ENCODE measurements around the gene CUBN.

CUBN gene

GRCh38 chr10:16944402-16944801, 185.2 kb downstream of the CUBN start:
- Mint-ChIP-seq H3K4me1 (peaks cover 21% of the 10 kb centered on the region), H3K27me3 (no peaks in the 10 kb centered on the region), H3K27ac (no peak overlapping the region), H3K9me3 (no peaks in the 10 kb centered on the region), H3K4me3 (no peak overlapping the region)
- no peak for DNase-seq
- ATAC-seq, result no peak

- no peaks in the 10 kb centered on the region for H3K9me3 Mint-ChIP-seq
- no peak overlapping the region for H3K4me3 Mint-ChIP-seq
- H3K27me3 Mint-ChIP-seq, result no peaks in the 10 kb centered on the region
- no peak for DNase-seq
- H3K4me1 Mint-ChIP-seq, result peaks cover 21% of the 10 kb centered on the region
- H3K27ac Mint-ChIP-seq, result no peak overlapping the region
- ATAC-seq, result no peak
Observed at GRCh38 chr10:16943295-16944285, 186.0 kb downstream of the CUBN start.

GRCh38 chr10:16942381-16943078, 187.1 kb downstream of the CUBN start:
- DNase-seq (no peak), ATAC-seq (no peak)
- H3K27me3 Mint-ChIP-seq, result no peaks in the 10 kb centered on the region
- no peak overlapping the region for H3K4me3 Mint-ChIP-seq
- H3K4me1 Mint-ChIP-seq, result peaks cover 15% of the 10 kb centered on the region
- H3K9me3 Mint-ChIP-seq, result no peaks in the 10 kb centered on the region
- H3K27ac Mint-ChIP-seq, result peak overlapping the region in 1 of 2 donors; percentile 85

- Mint-ChIP-seq H3K4me1 (peaks cover 15% of the 10 kb centered on the region), H3K27me3 (no peaks in the 10 kb centered on the region), H3K9me3 (no peaks in the 10 kb centered on the region), H3K4me3 (no peak overlapping the region), H3K27ac (no peak overlapping the region)
- no peak for DNase-seq
- no peak for ATAC-seq
Observed at GRCh38 chr10:16941870-16942269, 187.7 kb downstream of the CUBN start.

GRCh38 chr10:16941067-16941466, 188.5 kb downstream of the CUBN start:
- H3K27ac Mint-ChIP-seq, result no peak overlapping the region
- DNase-seq (no peak), ATAC-seq (no peak)
- no peak overlapping the region for H3K4me3 Mint-ChIP-seq
- no peaks in the 10 kb centered on the region for H3K9me3 Mint-ChIP-seq
- H3K4me1 Mint-ChIP-seq, result peaks cover 15% of the 10 kb centered on the region
- H3K27me3 Mint-ChIP-seq, result no peaks in the 10 kb centered on the region

- Mint-ChIP-seq H3K4me1 (peaks cover 10% of the 10 kb centered on the region), H3K9me3 (no peaks in the 10 kb centered on the region), H3K4me3 (no peak overlapping the region), H3K27ac (no peak overlapping the region), H3K27me3 (no peaks in the 10 kb centered on the region)
- ATAC-seq (no peak), DNase-seq (no peak)
Observed at GRCh38 chr10:16938952-16939351, 190.7 kb downstream of the CUBN start.

GRCh38 chr10:16934461-16934860, 195.2 kb downstream of the CUBN start:
- no peak overlapping the region for H3K27ac Mint-ChIP-seq
- no peaks in the 10 kb centered on the region for H3K4me1 Mint-ChIP-seq
- no peak for ATAC-seq
- no peaks in the 10 kb centered on the region for H3K9me3 Mint-ChIP-seq
- no peak for DNase-seq
- no peaks in the 10 kb centered on the region for H3K27me3 Mint-ChIP-seq
- H3K4me3 Mint-ChIP-seq, result no peak overlapping the region

- Mint-ChIP-seq H3K9me3 (no peaks in the 10 kb centered on the region), H3K27me3 (no peaks in the 10 kb centered on the region), H3K27ac (no peak overlapping the region), H3K4me1 (no peaks in the 10 kb centered on the region), H3K4me3 (no peak overlapping the region)
- no peak for ATAC-seq
- no peak for DNase-seq
Observed at GRCh38 chr10:16933783-16934182, 195.8 kb downstream of the CUBN start.

- no peaks in the 10 kb centered on the region for H3K4me1 Mint-ChIP-seq
- peak overlapping the region in 1 of 2 donors; percentile 34 for H3K27ac Mint-ChIP-seq
- H3K9me3 Mint-ChIP-seq, result no peaks in the 10 kb centered on the region
- no peaks in the 10 kb centered on the region for H3K27me3 Mint-ChIP-seq
- ATAC-seq (no peak), DNase-seq (no peak)
- H3K4me3 Mint-ChIP-seq, result no peak overlapping the region
Observed at GRCh38 chr10:16931930-16932329, 197.7 kb downstream of the CUBN start.

GRCh38 chr10:16930540-16930939, 199.1 kb downstream of the CUBN start:
- no peak for ATAC-seq
- H3K9me3 Mint-ChIP-seq, result no peaks in the 10 kb centered on the region
- no peak for DNase-seq
- no peaks in the 10 kb centered on the region for H3K4me1 Mint-ChIP-seq
- no peak overlapping the region for H3K4me3 Mint-ChIP-seq
- no peaks in the 10 kb centered on the region for H3K27me3 Mint-ChIP-seq
- no peak overlapping the region for H3K27ac Mint-ChIP-seq

- Mint-ChIP-seq H3K4me3 (no peak overlapping the region), H3K4me1 (no peaks in the 10 kb centered on the region), H3K9me3 (no peaks in the 10 kb centered on the region), H3K27ac (no peak overlapping the region), H3K27me3 (no peaks in the 10 kb centered on the region)
- DNase-seq, result no peak
- no peak for ATAC-seq
Observed at GRCh38 chr10:16929069-16929468, 200.5 kb downstream of the CUBN start.

GRCh38 chr10:16927546-16927945, 202.1 kb downstream of the CUBN start:
- no peak for ATAC-seq
- Mint-ChIP-seq H3K9me3 (no peaks in the 10 kb centered on the region), H3K4me3 (no peak overlapping the region), H3K27ac (no peak overlapping the region), H3K27me3 (no peaks in the 10 kb centered on the region), H3K4me1 (no peaks in the 10 kb centered on the region)
- DNase-seq, result no peak

GRCh38 chr10:16923726-16924125, 205.9 kb downstream of the CUBN start:
- H3K27me3 Mint-ChIP-seq, result no peaks in the 10 kb centered on the region
- H3K4me1 Mint-ChIP-seq, result no peaks in the 10 kb centered on the region
- DNase-seq (no peak), ATAC-seq (no peak)
- H3K9me3 Mint-ChIP-seq, result no peaks in the 10 kb centered on the region
- H3K27ac Mint-ChIP-seq, result no peak overlapping the region
- H3K4me3 Mint-ChIP-seq, result no peak overlapping the region

GRCh38 chr10:16923309-16923708, 206.3 kb downstream of the CUBN start:
- no peak overlapping the region for H3K27ac Mint-ChIP-seq
- ATAC-seq (no peak), DNase-seq (no peak)
- H3K27me3 Mint-ChIP-seq, result no peaks in the 10 kb centered on the region
- no peaks in the 10 kb centered on the region for H3K9me3 Mint-ChIP-seq
- H3K4me3 Mint-ChIP-seq, result no peak overlapping the region
- H3K4me1 Mint-ChIP-seq, result no peaks in the 10 kb centered on the region

GRCh38 chr10:16919121-16919982, 210.3 kb downstream of the CUBN start:
- Mint-ChIP-seq H3K27ac (no peak overlapping the region), H3K4me1 (no peaks in the 10 kb centered on the region), H3K4me3 (no peak overlapping the region), H3K27me3 (no peaks in the 10 kb centered on the region), H3K9me3 (no peaks in the 10 kb centered on the region)
- ATAC-seq, result no peak
- DNase-seq, result no peak

Measured in stimulated activated naive CD8-positive, alpha-beta T cell treated with anti-CD3 and anti-CD28 coated beads, Interleukin-15, amount 100 ng/mL, for 72 hours (primary cell).